ENCODE data around the gene MEOX1. TPM values are rescaled to one million over a fixed set of nuclear protein-coding genes. Genes with fewer than 3 reads are reported as not detected.

MEOX1 gene
- total RNA-seq, 2 experiments from 2014 or later: 0.41 to 0.50 TPM

GRCh38 chr17:43614561-43614960 is 47.2 kb downstream of the MEOX1 start:
- Mint-ChIP-seq H3K9me3 (no peaks in the 10 kb centered on the region), H3K4me3 (no peak overlapping the region), H3K4me1 (ENCODE audit: low read depth) (no peaks in the 10 kb centered on the region), H3K27ac (no peak overlapping the region), H3K36me3 (ENCODE audit: low read depth) (no peaks in the 10 kb centered on the region), H3K27me3 (no peaks in the 10 kb centered on the region)
- ChIA-PET POLR2A (no interaction called here), CTCF (no interaction called here)
- ATAC-seq (ENCODE audit: poor library complexity) (no peak), DNase-seq (no peak)
- no peaks in the 10 kb centered on the region for H3K4me1 ChIP-seq (ENCODE audit: insufficient read depth, low read length)
- H3K9me3 ChIP-seq (ENCODE audit: control insufficient read depth in 1 of 2, insufficient read depth in 1 of 2, low read length in 2 of 2): peaks cover 0 to 4% of the 10 kb centered on the region in 2 experiments
- TF ChIP-seq, protein P1, sequence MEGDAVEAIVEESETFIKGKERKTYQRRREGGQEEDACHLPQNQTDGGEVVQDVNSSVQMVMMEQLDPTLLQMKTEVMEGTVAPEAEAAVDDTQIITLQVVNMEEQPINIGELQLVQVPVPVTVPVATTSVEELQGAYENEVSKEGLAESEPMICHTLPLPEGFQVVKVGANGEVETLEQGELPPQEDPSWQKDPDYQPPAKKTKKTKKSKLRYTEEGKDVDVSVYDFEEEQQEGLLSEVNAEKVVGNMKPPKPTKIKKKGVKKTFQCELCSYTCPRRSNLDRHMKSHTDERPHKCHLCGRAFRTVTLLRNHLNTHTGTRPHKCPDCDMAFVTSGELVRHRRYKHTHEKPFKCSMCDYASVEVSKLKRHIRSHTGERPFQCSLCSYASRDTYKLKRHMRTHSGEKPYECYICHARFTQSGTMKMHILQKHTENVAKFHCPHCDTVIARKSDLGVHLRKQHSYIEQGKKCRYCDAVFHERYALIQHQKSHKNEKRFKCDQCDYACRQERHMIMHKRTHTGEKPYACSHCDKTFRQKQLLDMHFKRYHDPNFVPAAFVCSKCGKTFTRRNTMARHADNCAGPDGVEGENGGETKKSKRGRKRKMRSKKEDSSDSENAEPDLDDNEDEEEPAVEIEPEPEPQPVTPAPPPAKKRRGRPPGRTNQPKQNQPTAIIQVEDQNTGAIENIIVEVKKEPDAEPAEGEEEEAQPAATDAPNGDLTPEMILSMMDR (IDR thresholded peaks at IDR 0.05): no peak
- H3K4me3 ChIP-seq (ENCODE audit: low read length): no peak overlapping the region
- no peaks in the 10 kb centered on the region for H3K27me3 ChIP-seq (ENCODE audit: control insufficient read depth in 1 of 2, insufficient read depth in 2 of 2, low read length in 2 of 2)
- no peaks in the 10 kb centered on the region for H3K36me3 ChIP-seq (ENCODE audit: insufficient read depth, low read length)
- intact Hi-C loops (cut with DNase I, micrococcal nuclease): no loop called here
- no peak overlapping the region for H3K27ac ChIP-seq (ENCODE audit: low read depth in 1 of 2, low read length in 2 of 2)

DNA sequence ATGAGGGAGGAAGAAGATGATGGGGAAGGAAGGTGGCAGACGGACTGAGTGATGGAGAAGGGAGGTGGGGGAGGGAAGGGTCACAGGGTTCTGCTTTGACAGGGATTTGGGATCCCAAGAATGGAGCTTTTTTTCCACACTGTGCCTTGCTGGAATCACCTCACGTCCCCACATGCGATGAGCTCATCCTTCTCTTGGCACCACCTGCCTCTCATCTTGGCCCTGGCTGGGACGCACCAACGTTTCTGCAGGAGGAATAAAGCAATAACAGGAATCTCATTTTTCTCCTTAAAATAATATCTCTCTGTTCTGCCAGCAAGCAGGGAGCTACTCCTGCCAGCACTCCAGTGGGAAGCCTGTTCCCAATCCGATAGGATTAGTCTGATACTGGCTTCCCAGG is 47.8 kb downstream of the MEOX1 start:
- no peaks in the 10 kb centered on the region for H3K27me3 Mint-ChIP-seq
- no peaks in the 10 kb centered on the region for H3K4me1 ChIP-seq (ENCODE audit: insufficient read depth, low read length)
- TF ChIP-seq, protein P1 (IDR thresholded peaks at IDR 0.05): no peak
- intact Hi-C loops (cut with DNase I, micrococcal nuclease): no loop called here
- DNase-seq (no peak), ATAC-seq (ENCODE audit: poor library complexity) (no peak)
- H3K36me3 Mint-ChIP-seq (ENCODE audit: low read depth): no peaks in the 10 kb centered on the region
- no peaks in the 10 kb centered on the region for H3K9me3 Mint-ChIP-seq
- H3K4me3 Mint-ChIP-seq: no peak overlapping the region
- H3K4me3 ChIP-seq (ENCODE audit: low read length): no peak overlapping the region
- H3K36me3 ChIP-seq (ENCODE audit: insufficient read depth, low read length): no peaks in the 10 kb centered on the region
- H3K27ac ChIP-seq (ENCODE audit: low read depth in 1 of 2, low read length in 2 of 2): no peak overlapping the region
- H3K9me3 ChIP-seq (ENCODE audit: control insufficient read depth in 1 of 2, insufficient read depth in 1 of 2, low read length in 2 of 2): peaks cover 0 to 4% of the 10 kb centered on the region in 2 experiments
- POLR2A ChIA-PET: no interaction called here
- CTCF ChIA-PET: no interaction called here
- H3K27me3 ChIP-seq (ENCODE audit: control insufficient read depth in 1 of 2, insufficient read depth in 2 of 2, low read length in 2 of 2): no peaks in the 10 kb centered on the region
- no peaks in the 10 kb centered on the region for H3K4me1 Mint-ChIP-seq (ENCODE audit: low read depth)
- no peak overlapping the region for H3K27ac Mint-ChIP-seq

DNA sequence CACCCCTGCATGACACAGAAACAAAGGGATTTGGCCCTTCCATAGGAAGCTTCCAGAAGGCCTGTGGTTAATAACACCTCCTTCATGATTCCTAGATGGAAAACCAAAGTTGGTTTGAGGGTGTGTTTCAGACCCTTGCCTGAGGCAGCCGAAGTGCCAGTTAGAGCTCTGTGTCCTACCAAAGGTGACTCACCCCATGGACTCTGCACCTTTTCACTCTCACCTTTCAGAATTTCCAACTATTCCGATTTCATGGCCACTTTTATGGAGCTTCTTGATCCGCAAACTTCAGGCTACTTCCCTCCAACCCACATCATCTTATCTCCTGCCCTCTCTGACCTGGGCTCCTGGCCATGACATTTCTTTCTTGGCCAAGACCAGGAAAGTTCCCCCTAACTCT is 49.2 kb downstream of the MEOX1 start:
- Mint-ChIP-seq H3K4me1 (ENCODE audit: low read depth) (no peaks in the 10 kb centered on the region), H3K4me3 (no peak overlapping the region), H3K36me3 (ENCODE audit: low read depth) (no peaks in the 10 kb centered on the region), H3K27ac (no peak overlapping the region), H3K9me3 (no peaks in the 10 kb centered on the region), H3K27me3 (no peaks in the 10 kb centered on the region)
- DNase-seq (no peak), ATAC-seq (ENCODE audit: poor library complexity) (no peak)
- Histone ChIP-seq H3K27ac (ENCODE audit: low read depth in 1 of 2, low read length in 2 of 2) (no peak overlapping the region), H3K4me1 (ENCODE audit: insufficient read depth, low read length) (no peaks in the 10 kb centered on the region), H3K9me3 (ENCODE audit: control insufficient read depth in 1 of 2, insufficient read depth in 1 of 2, low read length in 2 of 2) (peaks cover 0 to 4% of the 10 kb centered on the region in 2 experiments), H3K27me3 (ENCODE audit: control insufficient read depth in 1 of 2, insufficient read depth in 2 of 2, low read length in 2 of 2) (no peaks in the 10 kb centered on the region), H3K36me3 (ENCODE audit: insufficient read depth, low read length) (no peaks in the 10 kb centered on the region), H3K4me3 (ENCODE audit: low read length) (no peak overlapping the region)
- intact Hi-C loops (cut with DNase I, micrococcal nuclease): no loop called here
- CTCF ChIA-PET: no interaction called here
- TF ChIP-seq, protein P1 (IDR thresholded peaks at IDR 0.05): no peak
- POLR2A ChIA-PET: no interaction called here
